ENCODE results near the gene TBL2.
"Not testable (repeated sequence)": the region's sequence is repeated elsewhere in the genome, so short reads cannot be mapped to it uniquely, and the experiment has no call there.

TBL2 gene

GRCh38 chr7:73606801-73607691, 28.7 kb upstream of the TBL2 start:
- DNase-seq (ENCODE audit: low read depth), result peak; percentile 48

GRCh38 chr7:73605601-73606220, 27.3 kb upstream of the TBL2 start:
- no peak for DNase-seq (ENCODE audit: low read depth)

GRCh38 chr7:73602721-73603651, 24.6 kb upstream of the TBL2 start:
- no peak for DNase-seq (ENCODE audit: low read depth)

GRCh38 chr7:73599916-73600315, 21.5 kb upstream of the TBL2 start:
- no peak for DNase-seq (ENCODE audit: low read depth)

GRCh38 chr7:73599151-73599882, 20.9 kb upstream of the TBL2 start:
- no peak for DNase-seq (ENCODE audit: low read depth)

GRCh38 chr7:73597978-73598782, 19.8 kb upstream of the TBL2 start:
- DNase-seq (ENCODE audit: low read depth), result no peak

GRCh38 chr7:73596191-73597065, 18.0 kb upstream of the TBL2 start:
- DNase-seq (ENCODE audit: low read depth), result no peak

- DNase-seq (ENCODE audit: low read depth), result no peak
These were observed 17.0 kb upstream of the TBL2 start for GRCh38 chr7:73595358-73595757.

- DNase-seq (ENCODE audit: low read depth), result no peak
These were observed 15.0 kb upstream of the TBL2 start for GRCh38 chr7:73593207-73594045.

- DNase-seq (ENCODE audit: low read depth), result no peak
These were observed 8.5 kb upstream of the TBL2 start for GRCh38 chr7:73586911-73587310.

- no peak for DNase-seq (ENCODE audit: low read depth)
These were observed 6.8 kb upstream of the TBL2 start for GRCh38 chr7:73585196-73585595.

GRCh38 chr7:73582664-73583202, 4.4 kb upstream of the TBL2 start:
- no peak for DNase-seq (ENCODE audit: low read depth)

GRCh38 chr7:73581006-73581405, 2.6 kb upstream of the TBL2 start:
- not testable (repeated sequence) for DNase-seq (ENCODE audit: low read depth)

GRCh38 chr7:73577627-73578341, 595 bp downstream of the TBL2 start:
- DNase-seq (ENCODE audit: low read depth), result no peak

- no peak for DNase-seq (ENCODE audit: low read depth)
These were observed 4.6 kb downstream of the TBL2 start for GRCh38 chr7:73573791-73574190.

- no peak for DNase-seq (ENCODE audit: low read depth)
These were observed 5.1 kb downstream of the TBL2 start for GRCh38 chr7:73573276-73573675.

- DNase-seq (ENCODE audit: low read depth), result no peak
These were observed 5.6 kb downstream of the TBL2 start for GRCh38 chr7:73572767-73573186.

GRCh38 chr7:73570977-73571376, 7.4 kb downstream of the TBL2 start:
- no peak for DNase-seq (ENCODE audit: low read depth)
